IPS-20b (cell line): ENCODE data around the gene PDGFRB.

Experiments used
- H3K27ac ChIP-seq: one replicate; pipeline ENCODE4 v1.5.1; 2013; ENCODE audit warnings: low read length
- H3K27me3 ChIP-seq: 2 replicates; pipeline ENCODE4 v1.6.1; 2013; ENCODE audit warnings: mild to moderate bottlenecking, low read length, inconsistent platforms; ENCODE audit not compliant: insufficient read depth
- H3K36me3 ChIP-seq: 2 replicates; pipeline ENCODE4 v1.6.1; 2013; ENCODE audit warnings: low read depth, mild to moderate bottlenecking, inconsistent platforms, low read length, moderate library complexity; ENCODE audit not compliant: insufficient read depth
- H3K4me1 ChIP-seq: 2 replicates; pipeline ENCODE4 v1.6.1; 2013; ENCODE audit warnings: mild to moderate bottlenecking, control low read depth, inconsistent platforms, low read length, moderate library complexity; ENCODE audit not compliant: insufficient read depth
- H3K4me3 ChIP-seq: 2 replicates; pipeline ENCODE4 v1.5.1; 2013; ENCODE audit warnings: mild to moderate bottlenecking, low read length, inconsistent platforms
- H3K9ac ChIP-seq: 2 replicates; pipeline ENCODE4 v1.6.1; 2013; ENCODE audit warnings: low read depth, mild to moderate bottlenecking, inconsistent platforms, low read length, moderate library complexity
- H3K9me3 ChIP-seq: 2 replicates; pipeline ENCODE4 v1.6.1; 2013; ENCODE audit warnings: mild to moderate bottlenecking, low read depth, low read length, inconsistent platforms; ENCODE audit not compliant: insufficient read depth

Gene PDGFRB

GRCh38 chr5:150131978-150132694 lies 23.5 kb downstream of the PDGFRB start:
- Histone ChIP-seq H3K9ac (no peak overlapping the region), H3K9me3 (no peaks in the 10 kb centered on the region), H3K27me3 (peaks cover 60% of the 10 kb centered on the region), H3K27ac (no peak overlapping the region), H3K4me1 (peaks cover 17% of the 10 kb centered on the region), H3K36me3 (no peaks in the 10 kb centered on the region), H3K4me3 (no peak overlapping the region)

- Histone ChIP-seq H3K27me3 (peaks cover 60% of the 10 kb centered on the region), H3K9ac (no peak overlapping the region), H3K27ac (no peak overlapping the region), H3K9me3 (no peaks in the 10 kb centered on the region), H3K4me1 (peaks cover 15% of the 10 kb centered on the region), H3K4me3 (no peak overlapping the region), H3K36me3 (no peaks in the 10 kb centered on the region)
These were observed 24.2 kb downstream of the PDGFRB start for GRCh38 chr5:150131461-150131860.

GRCh38 chr5:150130493-150130922 lies 25.1 kb downstream of the PDGFRB start:
- H3K4me1 ChIP-seq: peaks cover 10% of the 10 kb centered on the region; the same call in 1 of the 2 replicates
- H3K4me3 ChIP-seq: no peak overlapping the region
- no peaks in the 10 kb centered on the region for H3K36me3 ChIP-seq
- H3K9me3 ChIP-seq: no peaks in the 10 kb centered on the region
- no peak overlapping the region for H3K9ac ChIP-seq
- H3K27me3 ChIP-seq: peaks cover 55% of the 10 kb centered on the region
- H3K27ac ChIP-seq: no peak overlapping the region

- no peak overlapping the region for H3K27ac ChIP-seq
- no peaks in the 10 kb centered on the region for H3K9me3 ChIP-seq
- H3K36me3 ChIP-seq: no peaks in the 10 kb centered on the region
- H3K9ac ChIP-seq: no peak overlapping the region
- H3K27me3 ChIP-seq: peaks cover 50% of the 10 kb centered on the region
- H3K4me1 ChIP-seq: peaks cover 10% of the 10 kb centered on the region; the same call in 1 of the 2 replicates
- H3K4me3 ChIP-seq: no peak overlapping the region
These were observed 25.7 kb downstream of the PDGFRB start for GRCh38 chr5:150129813-150130492.

GRCh38 chr5:150129454-150129812 lies 26.2 kb downstream of the PDGFRB start:
- H3K9me3 ChIP-seq: no peaks in the 10 kb centered on the region
- H3K27ac ChIP-seq: no peak overlapping the region
- H3K36me3 ChIP-seq: no peaks in the 10 kb centered on the region
- peaks cover 10% of the 10 kb centered on the region; the same call in 1 of the 2 replicates for H3K4me1 ChIP-seq
- peaks cover 46% of the 10 kb centered on the region for H3K27me3 ChIP-seq
- H3K4me3 ChIP-seq: no peak overlapping the region
- H3K9ac ChIP-seq: no peak overlapping the region

GRCh38 chr5:150126921-150127265 lies 28.8 kb downstream of the PDGFRB start:
- peaks cover 25% of the 10 kb centered on the region for H3K27me3 ChIP-seq
- H3K4me3 ChIP-seq: no peak overlapping the region
- no peak overlapping the region for H3K9ac ChIP-seq
- H3K9me3 ChIP-seq: no peaks in the 10 kb centered on the region
- no peaks in the 10 kb centered on the region for H3K36me3 ChIP-seq
- peaks cover 10% of the 10 kb centered on the region; the same call in 1 of the 2 replicates for H3K4me1 ChIP-seq
- H3K27ac ChIP-seq: no peak overlapping the region

- Histone ChIP-seq H3K36me3 (no peaks in the 10 kb centered on the region), H3K9ac (no peak overlapping the region)
These were observed 29.3 kb downstream of the PDGFRB start for GRCh38 chr5:150126199-150126920.

GRCh38 chr5:150125334-150125733 lies 30.3 kb downstream of the PDGFRB start:
- no peak overlapping the region for H3K27ac ChIP-seq
- no peak overlapping the region for H3K9ac ChIP-seq
- H3K9me3 ChIP-seq: no peaks in the 10 kb centered on the region
- H3K36me3 ChIP-seq: no peaks in the 10 kb centered on the region
- H3K4me3 ChIP-seq: no peak overlapping the region
- peaks cover under 1% of the 10 kb centered on the region; the same call in 1 of the 2 replicates for H3K4me1 ChIP-seq
- peaks cover 13% of the 10 kb centered on the region for H3K27me3 ChIP-seq

More at GRCh38 chr5:150126199-150126920, 29.3 kb downstream of the PDGFRB start:
- Histone ChIP-seq H3K4me3 (no peak overlapping the region), H3K27me3 (peaks cover 20% of the 10 kb centered on the region), H3K27ac (no peak overlapping the region), H3K9me3 (no peaks in the 10 kb centered on the region), H3K4me1 (peaks cover 8% of the 10 kb centered on the region; the same call in 1 of the 2 replicates)

- H3K36me3 ChIP-seq: no peaks in the 10 kb centered on the region
- H3K9ac ChIP-seq: no peak overlapping the region
These were observed 31.0 kb downstream of the PDGFRB start for GRCh38 chr5:150124596-150124995.

GRCh38 chr5:150124111-150124557 lies 31.5 kb downstream of the PDGFRB start:
- H3K9ac ChIP-seq: no peak overlapping the region
- no peaks in the 10 kb centered on the region for H3K9me3 ChIP-seq
- no peaks in the 10 kb centered on the region for H3K4me1 ChIP-seq
- no peak overlapping the region for H3K4me3 ChIP-seq
- H3K27me3 ChIP-seq: 0 out of 2 replicates have a peak, but pooled peaks cover under 1% of the 10 kb centered on the region
- H3K36me3 ChIP-seq: no peaks in the 10 kb centered on the region
- H3K27ac ChIP-seq: no peak overlapping the region

More at GRCh38 chr5:150124596-150124995, 31.0 kb downstream of the PDGFRB start:
- no peaks in the 10 kb centered on the region for H3K4me1 ChIP-seq
- no peak overlapping the region for H3K4me3 ChIP-seq
- no peak overlapping the region for H3K27ac ChIP-seq
- peaks cover 6% of the 10 kb centered on the region for H3K27me3 ChIP-seq
- H3K9me3 ChIP-seq: no peaks in the 10 kb centered on the region

- Histone ChIP-seq H3K9me3 (no peaks in the 10 kb centered on the region), H3K4me3 (no peak overlapping the region), H3K9ac (no peak overlapping the region)
These were observed 32.1 kb downstream of the PDGFRB start for GRCh38 chr5:150123542-150123941.

More at GRCh38 chr5:150123542-150123941, 32.1 kb downstream of the PDGFRB start:
- Histone ChIP-seq H3K36me3 (no peaks in the 10 kb centered on the region), H3K4me1 (no peaks in the 10 kb centered on the region), H3K27ac (no peak overlapping the region), H3K27me3 (no peaks in the 10 kb centered on the region)
